ENCODE measurements around the gene CSNK2A1.
A peak's percentile ranks its signal among the peaks of the same experiment; 100 is the strongest.
"Not testable (repeated sequence)": the region's sequence is repeated elsewhere in the genome, so short reads cannot be mapped to it uniquely, and the experiment has no call there.

The CSNK2A1 gene

GRCh38 chr20:543369-544152 is at the start of gene CSNK2A1:
Gene CSNK2A1 (minus strand): TSS chr20:543790. CDS start chr20:508551, 35,239 bp downstream.
- DNase-seq (ENCODE audit: low spot score): peak; percentile 96

- DNase-seq (ENCODE audit: low spot score): no peak
These were observed 48.9 kb upstream of the CSNK2A1 start for GRCh38 chr20:592506-592905.

- DNase-seq (ENCODE audit: low spot score): no peak
These were observed 48.4 kb upstream of the CSNK2A1 start for GRCh38 chr20:591941-592340.

- no peak for DNase-seq (ENCODE audit: low spot score)
These were observed 45.5 kb upstream of the CSNK2A1 start for GRCh38 chr20:588932-589672.

- no peak for DNase-seq (ENCODE audit: low spot score)
These were observed 44.9 kb upstream of the CSNK2A1 start for GRCh38 chr20:588476-588875.

GRCh38 chr20:584971-585301 is 41.3 kb upstream of the CSNK2A1 start:
- DNase-seq (ENCODE audit: low spot score): no peak

GRCh38 chr20:584161-584970 is 40.8 kb upstream of the CSNK2A1 start:
- no peak for DNase-seq (ENCODE audit: low spot score)

- no peak for DNase-seq (ENCODE audit: low spot score)
These were observed 38.6 kb upstream of the CSNK2A1 start for GRCh38 chr20:582204-582603.

- not testable (repeated sequence) for DNase-seq (ENCODE audit: low spot score)
These were observed 35.5 kb upstream of the CSNK2A1 start for GRCh38 chr20:578940-579690.

GRCh38 chr20:577167-577791 is 33.7 kb upstream of the CSNK2A1 start:
- DNase-seq (ENCODE audit: low spot score): no peak

GRCh38 chr20:576156-576555 is 32.6 kb upstream of the CSNK2A1 start:
- no peak for DNase-seq (ENCODE audit: low spot score)

- no peak for DNase-seq (ENCODE audit: low spot score)
These were observed 31.6 kb upstream of the CSNK2A1 start for GRCh38 chr20:575230-575629.

GRCh38 chr20:574297-574942 is 30.8 kb upstream of the CSNK2A1 start:
- DNase-seq (ENCODE audit: low spot score): peak; percentile 7

- DNase-seq (ENCODE audit: low spot score): no peak
These were observed 30.1 kb upstream of the CSNK2A1 start for GRCh38 chr20:573414-574296.

GRCh38 chr20:572727-573126 is 29.1 kb upstream of the CSNK2A1 start:
- no peak for DNase-seq (ENCODE audit: low spot score)

- no peak for DNase-seq (ENCODE audit: low spot score)
These were observed 28.3 kb upstream of the CSNK2A1 start for GRCh38 chr20:571754-572441.

- DNase-seq (ENCODE audit: low spot score): no peak
These were observed 25.3 kb upstream of the CSNK2A1 start for GRCh38 chr20:568673-569415.

GRCh38 chr20:568097-568652 is 24.6 kb upstream of the CSNK2A1 start:
- no peak for DNase-seq (ENCODE audit: low spot score)

Measured in putamen (tissue), 1 donor.